GM23338 (cell line): ENCODE results near the gene GPRC5C. TPM values are rescaled to one million over a fixed set of nuclear protein-coding genes. Genes with fewer than 3 reads are reported as not detected.

Source experiments
- ATAC-seq: fragments of 200-7000 bp; cut with Tn5 transposase; 3 replicates; pipeline ENCODE4 v1.9.1; 2020
- DNase-seq: peaks from one replicate; pipeline ENCODE4 v3.0.0-alpha.2; 2015; ENCODE audit warnings: low spot score
- H2AFZ ChIP-seq: fragments of 200-600 bp; sonication (generic); 2 replicates; pipeline ENCODE4 v1.8.0; 2016; ENCODE audit warnings: antibody characterized with exemption, mild to moderate bottlenecking, moderate library complexity
- H3F3A ChIP-seq: fragments of 200-600 bp; sonication (generic); replicated peaks from 2 replicates; pipeline ENCODE4 v1.8.0; 2017; ENCODE audit warnings: antibody characterized with exemption, mixed run types, low read depth
- H3K27ac ChIP-seq: fragments of 200-600 bp; sonication (generic); 2 replicates; pipeline ENCODE4 v1.6.1; 2016; ENCODE audit warnings: low read depth
- H3K27me3 ChIP-seq: fragments of 200-600 bp; sonication (generic); 2 replicates; pipeline ENCODE4 v1.8.0; 2016; ENCODE audit warnings: mild to moderate bottlenecking, mixed run types, moderate library complexity; ENCODE audit not compliant: insufficient read depth
- H3K36me3 ChIP-seq: fragments of 200-600 bp; sonication (generic); 2 replicates; pipeline ENCODE4 v1.8.0; 2016; ENCODE audit warnings: mild to moderate bottlenecking; ENCODE audit not compliant: insufficient read depth
- H3K4me1 ChIP-seq: fragments of 200-600 bp; sonication (generic); 2 replicates; pipeline ENCODE4 v1.8.0; 2016; ENCODE audit warnings: mild to moderate bottlenecking, moderate library complexity; ENCODE audit not compliant: insufficient read depth
- H3K4me2 ChIP-seq: fragments of 200-600 bp; sonication (generic); 2 replicates; pipeline ENCODE4 v1.7.1; 2017; ENCODE audit warnings: mixed run types
- H3K4me3 ChIP-seq: fragments of 200-600 bp; sonication (generic); 2 replicates; pipeline ENCODE4 v1.6.1; 2016; ENCODE audit warnings: mixed run types
- H3K79me2 ChIP-seq: fragments of 200-600 bp; sonication (generic); replicated peaks from 2 replicates; pipeline ENCODE4 v1.8.0; 2017; ENCODE audit warnings: mild to moderate bottlenecking; ENCODE audit not compliant: insufficient read depth
- H3K9me2 ChIP-seq: fragments of 200-600 bp; sonication (generic); 2 replicates; pipeline ENCODE4 v1.8.0; 2017; ENCODE audit not compliant: insufficient read depth
- H4K20me1 ChIP-seq: fragments of 200-600 bp; sonication (generic); replicated peaks from 2 replicates; pipeline ENCODE4 v1.8.0; 2017; ENCODE audit warnings: mild to moderate bottlenecking; ENCODE audit not compliant: insufficient read depth
- H3K27ac Mint-ChIP-seq: 2 replicates; pipeline ENCODE4 v1.8.0; 2020; ENCODE audit warnings: inconsistent platforms, mild to moderate bottlenecking, moderate library complexity, mixed read lengths
- H3K27me3 Mint-ChIP-seq: 3 replicates; pipeline ENCODE4 v1.8.0; 2022; ENCODE audit warnings: low read depth, mild to moderate bottlenecking, moderate library complexity, mixed read lengths, inconsistent platforms; ENCODE audit not compliant: insufficient read depth, poor library complexity
- H3K36me3 Mint-ChIP-seq: 3 replicates; pipeline ENCODE4 v1.8.0; 2021; ENCODE audit warnings: low read depth, mild to moderate bottlenecking, inconsistent platforms, moderate library complexity, mixed read lengths
- H3K4me1 Mint-ChIP-seq: 3 replicates; pipeline ENCODE4 v1.8.0; 2020; ENCODE audit warnings: mild to moderate bottlenecking, inconsistent platforms, mixed read lengths
- H3K4me3 Mint-ChIP-seq: 3 replicates; pipeline ENCODE4 v1.8.0; 2021; ENCODE audit warnings: moderate library complexity, mild to moderate bottlenecking, inconsistent platforms, mixed read lengths
- H3K9me3 Mint-ChIP-seq: 3 replicates; pipeline ENCODE4 v1.8.0; 2020; ENCODE audit warnings: moderate library complexity, mild to moderate bottlenecking, inconsistent platforms, mixed read lengths
- CREB1 ChIP-seq: fragments of 250-450 bp; sonication (Bioruptor Pico); IDR thresholded peaks from 2 replicates; pipeline ENCODE4 v1.5.0; 2020; ENCODE audit warnings: low read depth, mild to moderate bottlenecking, moderate library complexity
- CTCF ChIP-seq, 2 experiments: fragments of 200-600 bp in 1 of 2; sonication (generic) in 1 of 2; conservative IDR thresholded peaks; 2 replicates each; pipeline versions ENCODE4 v1.5.1 to v1.6.1; 2016 to 2017; ENCODE audit warnings: antibody characterized with exemption in 2 of 2, low read depth in 2 of 2, mild to moderate bottlenecking in 2 of 2, moderate library complexity in 1 of 2
- ETS1 ChIP-seq: IDR thresholded peaks from 2 replicates; pipeline ENCODE4 v1.6.1; 2016; ENCODE audit warnings: antibody characterized with exemption
- EZH2 ChIP-seq: fragments of 200-600 bp; sonication (generic); IDR thresholded peaks from one replicate; pipeline ENCODE4 v1.8.0; 2017; ENCODE audit warnings: antibody characterized with exemption, mild to moderate bottlenecking, low read depth; ENCODE audit not compliant: unreplicated experiment
- EZH2phosphoT487 ChIP-seq: fragments of 200-600 bp; sonication (generic); IDR thresholded peaks from one replicate; pipeline ENCODE4 v1.8.1; 2018; ENCODE audit warnings: antibody characterized with exemption; ENCODE audit not compliant: unreplicated experiment
- JUNB ChIP-seq: IDR thresholded peaks from one replicate; pipeline ENCODE4 v1.6.1; 2016; ENCODE audit warnings: antibody characterized with exemption; ENCODE audit not compliant: unreplicated experiment
- NANOG ChIP-seq: IDR thresholded peaks from 2 replicates; pipeline ENCODE4 v1.6.1; 2016; ENCODE audit warnings: antibody characterized with exemption, borderline replicate concordance
- POLR2AphosphoS5 ChIP-seq: IDR thresholded peaks from 2 replicates; pipeline ENCODE4 v1.6.1; 2016; ENCODE audit warnings: antibody characterized with exemption, low read depth
- REST ChIP-seq: IDR thresholded peaks from one replicate; pipeline ENCODE4 v1.6.1; 2018; ENCODE audit warnings: antibody characterized with exemption; ENCODE audit not compliant: unreplicated experiment
- STAT1 ChIP-seq: IDR thresholded peaks from one replicate; pipeline ENCODE4 v1.6.1; 2016; ENCODE audit warnings: antibody characterized with exemption; ENCODE audit not compliant: unreplicated experiment
- ZNF114 ChIP-seq: fragments of 250-450 bp; sonication (Bioruptor Pico); IDR thresholded peaks from 2 replicates; pipeline ENCODE4 v1.5.0; 2020; ENCODE audit warnings: mild to moderate bottlenecking, moderate library complexity
- ZNF331 ChIP-seq: fragments of 250-450 bp; sonication (Bioruptor Pico); IDR thresholded peaks from 2 replicates; pipeline ENCODE4 v1.5.0; 2020; ENCODE audit warnings: low read depth, mild to moderate bottlenecking, moderate library complexity
- polyA plus RNA-seq: library from polyadenylated mRNA; unstranded; fragments of >200 nt; fragmentation: Nextera tagmentation; extraction: Ambion mirVana; gene quantifications from 2 replicates; pipeline ENCODE4 v1.2.1, GENCODE V29; 2016
- total RNA-seq: library from RNA; depleted of rRNA; stranded (reverse); fragments of >200 nt; shearing (Covaris generic); gene quantifications from 2 replicates; pipeline ENCODE4 v1.2.3, GENCODE V29; 2014

The GPRC5C gene
- total and polyA plus RNA-seq, 2 experiments from 2014 or later = 9.0 to 22.4 TPM

- TF ChIP-seq STAT1 (no peak), NANOG (no peak), REST (no peak), CREB1 (CRISPR knock-in tag) (no peak), EZH2 (peak; percentile 48), EZH2phosphoT487 (no peak), ZNF114 (CRISPR knock-in tag) (no peak), ETS1 (no peak), POLR2AphosphoS5 (0 out of 2 replicates have a peak, but pooled peaks have one; percentile 26), ZNF331 (CRISPR knock-in tag) (no peak), JUNB (no peak)
Measured at GRCh38 chr17:74430706-74431567, 951 bp upstream of the GPRC5C start (continued).

GRCh38 chr17:74432424-74432690 lies 469 bp downstream of the GPRC5C start:
- no peaks in the 10 kb centered on the region for H3K9me3 Mint-ChIP-seq
- H3K27ac Mint-ChIP-seq = no peak overlapping the region
- Histone ChIP-seq H3F3A (0 out of 2 replicates have a peak, but pooled peaks cover 9% of the 10 kb centered on the region), H3K4me1 (peaks cover 24% of the 10 kb centered on the region), H3K4me2 (peak overlapping the region; percentile 95), H3K27ac (no peak overlapping the region), H3K9me2 (no peaks in the 10 kb centered on the region), H3K27me3 (peaks cover 44% of the 10 kb centered on the region), H3K4me3 (peak overlapping the region; percentile 87), H3K79me2 (no peaks in the 10 kb centered on the region; the same call in none of the 2 replicates), H4K20me1 (no peaks in the 10 kb centered on the region; the same call in 1 of the 2 replicates), H3K36me3 (no peaks in the 10 kb centered on the region), H2AFZ (no peak overlapping the region)
- ATAC-seq = no peak
- peaks cover 37% of the 10 kb centered on the region for H3K27me3 Mint-ChIP-seq
- peak overlapping the region; percentile 79; the same call in 2 of the 3 replicates for H3K4me3 Mint-ChIP-seq
- TF ChIP-seq ZNF114 (CRISPR knock-in tag) = no peak
- no peak for TF ChIP-seq POLR2AphosphoS5
- TF ChIP-seq ZNF331 (CRISPR knock-in tag) = no peak
- TF ChIP-seq EZH2phosphoT487 = no peak
- TF ChIP-seq REST = no peak
- TF ChIP-seq EZH2 = no peak
- TF ChIP-seq NANOG = no peak
- no peak for TF ChIP-seq CTCF (conservative IDR thresholded peaks at IDR 0.05; ENCODE audit: low read depth in 2 of 2)
- no peak for TF ChIP-seq JUNB
- H3K36me3 Mint-ChIP-seq = no peaks in the 10 kb centered on the region
- H3K4me1 Mint-ChIP-seq = peaks cover 36% of the 10 kb centered on the region
- DNase-seq = peak; percentile 44
